Esophagus squamous epithelium (tissue), 5 donors: ENCODE results near the gene HDAC11. TPM values are rescaled to one million over a fixed set of nuclear protein-coding genes. Genes with fewer than 3 reads are reported as not detected.

ENCODE experiments used
- DNase-seq: peaks from one replicate; lab custom pipeline; 2025; lab: John Stamatoyannopoulos, UW
- H3K27ac ChIP-seq, 4 donors: fragments of 200-600 bp; sonication (generic); one replicate each; pipeline ENCODE4 v1.5.1; 2016 to 2019; ENCODE audit warnings: mild to moderate bottlenecking in 1 of 4
- H3K27me3 ChIP-seq, 4 donors: fragments of 200-600 bp; sonication (generic); 1 replicate in 3 of 4; 2 replicates in 1 of 4; pipeline versions ENCODE4 v1.5.1 to v1.6.0; 2017 to 2021; ENCODE audit warnings: antibody characterized with exemption in 1 of 4
- H3K36me3 ChIP-seq, 3 donors: fragments of 200-600 bp; sonication (generic); one replicate each; pipeline ENCODE4 v1.5.1; 2016 to 2019
- H3K4me1 ChIP-seq, 3 donors: fragments of 200-600 bp; sonication (generic); one replicate each; pipeline ENCODE4 v1.5.1; 2017 to 2019
- H3K4me3 ChIP-seq, 4 donors: fragments of 200-600 bp; sonication (generic); 1 replicate in 3 of 4; 2 replicates in 1 of 4; pipeline ENCODE4 v1.5.1; 2016 to 2019; ENCODE audit warnings: mild to moderate bottlenecking in 2 of 4, moderate library complexity in 1 of 4
- H3K9me3 ChIP-seq, 3 donors: fragments of 200-600 bp; sonication (generic); one replicate each; pipeline ENCODE4 v1.5.1; 2016 to 2019
- CTCF ChIP-seq, 6 experiments: fragments of 450-650 bp in 4 of 6; fragments of 200-600 bp in 2 of 6; sonication (generic) in 2 of 6; IDR thresholded peaks; one replicate each; pipeline ENCODE4 v1.5.1; 2016 to 2019; ENCODE audit warnings: antibody characterized with exemption in 6 of 6, mild to moderate bottlenecking in 4 of 6, moderate library complexity in 4 of 6
- POLR2A ChIP-seq, 4 donors: fragments of 450-650 bp; IDR thresholded peaks; one replicate each; pipeline ENCODE4 v1.6.1; 2017; ENCODE audit warnings: antibody characterized with exemption in 4 of 4, mild to moderate bottlenecking in 4 of 4, moderate library complexity in 3 of 4
- WGBS, 2 donors: methylation state at CpG; one replicate each; pipeline ENCODE4 v1.1.5; 2018; 5-methylcytosine and 5-hydroxymethylcytosine counted together
- intact Hi-C: fragments of 100-400 bp; cut with DNase I; formaldehyde crosslinking; loops from one replicate; pipeline ENCODE4 v1.15.0; 2022
- total RNA-seq, 4 donors: library from RNA; depleted of rRNA; stranded (reverse); fragments of >200 nt; gene quantifications; one replicate each; pipeline ENCODE4 v1.1.0, GENCODE V29; 2016
- donor health status: DM: yes; HTN: yes; CAD: no.

Gene HDAC11
- total RNA-seq, 4 donors from 2014 or later, result 8.1 to 25.4 (median 12.3) TPM

GRCh38 chr3:13457593-13457992, 22.5 kb upstream of the HDAC11 start:
- 55 to 73% methylated on average over 2 to 4 of the region's 4 CpGs for WGBS, 2 donors
- H3K27ac ChIP-seq, result no peak overlapping the region
- peaks cover 0 to 24% (median 10%) of the 10 kb centered on the region in 3 donors for H3K4me1 ChIP-seq
- no peak for TF ChIP-seq CTCF (IDR thresholded peaks at IDR 0.05)
- TF ChIP-seq POLR2A (IDR thresholded peaks at IDR 0.05), result no peak
- peaks cover 0 to 10% (median 0%) of the 10 kb centered on the region in 4 donors for H3K27me3 ChIP-seq
- H3K4me3 ChIP-seq, result no peak overlapping the region
- no peak for DNase-seq
- intact Hi-C loops, result no loop called here
- H3K36me3 ChIP-seq, result no peaks in the 10 kb centered on the region
- H3K9me3 ChIP-seq, result no peaks in the 10 kb centered on the region

GRCh38 chr3:13459605-13460340, 20.3 kb upstream of the HDAC11 start:
- Histone ChIP-seq H3K4me1 (peaks cover 0 to 17% (median 7%) of the 10 kb centered on the region in 3 donors), H3K27me3 (peaks cover 0 to 22% (median 0%) of the 10 kb centered on the region in 4 donors), H3K27ac (no peak overlapping the region), H3K36me3 (no peaks in the 10 kb centered on the region), H3K9me3 (no peaks in the 10 kb centered on the region), H3K4me3 (no peak overlapping the region)
- 80 to 89% methylated on average over 9 of the region's 9 CpGs for WGBS, 2 donors
- intact Hi-C loops, result no loop called here
- no peak for DNase-seq
- no peak for TF ChIP-seq POLR2A (IDR thresholded peaks at IDR 0.05)
- TF ChIP-seq CTCF (IDR thresholded peaks at IDR 0.05), result no peak

GRCh38 chr3:13460341-13460736, 19.8 kb upstream of the HDAC11 start:
- intact Hi-C loops, result no loop called here
- no peak overlapping the region for H3K4me3 ChIP-seq
- no peaks in the 10 kb centered on the region for H3K9me3 ChIP-seq
- WGBS, 2 donors, result 80 to 90% methylated on average over 1 to 2 of the region's 7 CpGs
- H3K36me3 ChIP-seq, result no peaks in the 10 kb centered on the region
- H3K4me1 ChIP-seq, result peaks cover 0 to 12% (median 4%) of the 10 kb centered on the region in 3 donors
- TF ChIP-seq CTCF (IDR thresholded peaks at IDR 0.05) (no peak), POLR2A (IDR thresholded peaks at IDR 0.05) (no peak)
- H3K27me3 ChIP-seq, result peaks cover 0 to 27% (median 0%) of the 10 kb centered on the region in 4 donors
- no peak overlapping the region for H3K27ac ChIP-seq
- DNase-seq, result no peak

GRCh38 chr3:13461169-13462124, 18.7 kb upstream of the HDAC11 start:
- no peak overlapping the region for H3K27ac ChIP-seq
- peaks cover 0 to under 1% (median 0%) of the 10 kb centered on the region in 3 donors for H3K4me1 ChIP-seq
- intact Hi-C loops, result no loop called here
- H3K27me3 ChIP-seq, result peaks cover 0 to 29% (median 0%) of the 10 kb centered on the region in 4 donors
- no peak for TF ChIP-seq POLR2A (IDR thresholded peaks at IDR 0.05)
- peak in 5 of 6 experiments; percentile 27 to 57 (median 36) for TF ChIP-seq CTCF (IDR thresholded peaks at IDR 0.05)
- 55 to 62% methylated on average over 12 of the region's 14 CpGs for WGBS, 2 donors
- no peaks in the 10 kb centered on the region for H3K9me3 ChIP-seq
- H3K4me3 ChIP-seq, result no peak overlapping the region
- H3K36me3 ChIP-seq, result no peaks in the 10 kb centered on the region
- DNase-seq, result no peak
